ENCODE data around the gene MED26.

DNA sequence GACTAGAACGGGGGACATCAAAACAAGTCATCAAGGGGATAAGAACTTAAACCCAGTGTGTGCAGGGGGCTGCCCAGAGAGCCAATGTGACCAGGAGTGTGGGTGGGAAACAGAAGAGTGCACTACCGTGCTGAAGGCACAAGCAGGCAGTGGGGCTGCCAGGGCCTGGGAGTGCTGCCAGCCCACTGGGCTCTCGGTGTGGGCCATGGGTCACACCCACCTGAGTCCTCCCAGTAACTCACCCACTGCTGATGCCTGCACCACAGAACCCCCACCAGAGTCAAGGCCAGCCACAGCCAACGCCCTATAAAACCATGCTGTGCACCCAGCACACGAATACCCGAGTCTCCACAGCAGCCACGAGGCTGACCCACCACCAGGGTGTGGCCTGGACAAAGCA, 8.5 kb downstream of the MED26 start:
- TF ChIP-seq, protein P1, sequence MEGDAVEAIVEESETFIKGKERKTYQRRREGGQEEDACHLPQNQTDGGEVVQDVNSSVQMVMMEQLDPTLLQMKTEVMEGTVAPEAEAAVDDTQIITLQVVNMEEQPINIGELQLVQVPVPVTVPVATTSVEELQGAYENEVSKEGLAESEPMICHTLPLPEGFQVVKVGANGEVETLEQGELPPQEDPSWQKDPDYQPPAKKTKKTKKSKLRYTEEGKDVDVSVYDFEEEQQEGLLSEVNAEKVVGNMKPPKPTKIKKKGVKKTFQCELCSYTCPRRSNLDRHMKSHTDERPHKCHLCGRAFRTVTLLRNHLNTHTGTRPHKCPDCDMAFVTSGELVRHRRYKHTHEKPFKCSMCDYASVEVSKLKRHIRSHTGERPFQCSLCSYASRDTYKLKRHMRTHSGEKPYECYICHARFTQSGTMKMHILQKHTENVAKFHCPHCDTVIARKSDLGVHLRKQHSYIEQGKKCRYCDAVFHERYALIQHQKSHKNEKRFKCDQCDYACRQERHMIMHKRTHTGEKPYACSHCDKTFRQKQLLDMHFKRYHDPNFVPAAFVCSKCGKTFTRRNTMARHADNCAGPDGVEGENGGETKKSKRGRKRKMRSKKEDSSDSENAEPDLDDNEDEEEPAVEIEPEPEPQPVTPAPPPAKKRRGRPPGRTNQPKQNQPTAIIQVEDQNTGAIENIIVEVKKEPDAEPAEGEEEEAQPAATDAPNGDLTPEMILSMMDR (IDR thresholded peaks at IDR 0.05; ENCODE audit: insufficient read depth, low read depth, low read length) = no peak
- TF ChIP-seq EZH2 (IDR thresholded peaks at IDR 0.05; ENCODE audit: insufficient read depth, low read length) = no peak
